Muscle of arm (tissue), 12 donors: ENCODE data around the gene RHBDF1. TPM values are rescaled to one million over a fixed set of nuclear protein-coding genes. Genes with fewer than 3 reads are reported as not detected.
"Not testable (repeated sequence)": the region's sequence is repeated elsewhere in the genome, so short reads cannot be mapped to it uniquely, and the experiment has no call there.

Experiments used
- DNase-seq: peaks from one replicate; pipeline ENCODE4 v3.0.0-alpha.2; 2013
- polyA plus RNA-seq, 12 donors: library from polyadenylated mRNA; unstranded; fragments of 120-200 nt; gene quantifications; one replicate each; pipeline ENCODE4 v1.2.1, GENCODE V29; 2013; ENCODE audit not compliant: insufficient read length in 12 of 12

Gene RHBDF1
- polyA plus RNA-seq, 12 donors: 31.2 to 66.9 (median 42.5) TPM; not detected in 1

DNA sequence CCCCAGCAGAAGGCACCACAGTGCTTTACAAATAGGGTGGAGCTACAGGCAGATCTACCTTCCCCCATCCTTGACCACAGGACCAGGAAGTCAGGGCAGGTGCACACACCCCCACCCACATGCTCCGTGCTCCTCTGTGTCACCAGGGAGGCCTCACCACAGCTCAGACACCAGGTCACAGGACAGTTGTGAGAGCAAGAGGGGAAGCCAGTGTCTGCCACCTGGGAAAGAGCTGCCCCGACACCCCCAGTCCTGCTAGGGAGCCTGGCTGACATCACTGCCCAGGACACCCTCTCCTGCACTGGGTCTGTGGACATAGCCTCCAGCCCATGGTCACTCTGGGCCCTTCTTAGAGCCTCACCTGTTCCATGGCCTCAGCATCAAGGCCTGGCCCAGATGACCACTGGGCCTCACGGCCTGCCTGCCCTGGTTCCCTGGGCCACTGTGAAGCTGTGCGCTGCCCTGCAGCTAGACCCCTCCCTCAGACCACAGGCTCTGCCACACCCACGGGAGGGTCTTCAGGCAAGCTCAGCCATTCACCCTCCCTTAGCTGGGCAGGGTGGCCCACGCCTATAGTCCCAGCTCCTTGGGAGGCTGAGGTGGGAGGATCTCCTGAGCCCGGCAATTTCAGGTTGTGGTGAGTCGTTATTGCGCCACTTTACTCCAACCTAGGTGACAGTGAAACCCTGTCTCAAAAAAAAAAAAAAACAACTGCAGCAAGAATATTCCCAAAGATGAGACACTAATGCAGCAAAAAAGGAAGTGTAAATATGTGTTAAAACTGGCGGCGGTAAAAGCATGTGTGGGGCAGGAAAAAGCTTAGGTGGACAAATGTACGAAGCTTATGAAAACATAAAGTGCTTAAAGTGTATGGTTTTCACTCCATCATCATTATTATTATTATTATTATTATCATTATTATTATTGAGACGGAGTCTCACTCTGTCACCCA, 33.2 kb downstream of the RHBDF1 start:
- no peak for DNase-seq

DNA sequence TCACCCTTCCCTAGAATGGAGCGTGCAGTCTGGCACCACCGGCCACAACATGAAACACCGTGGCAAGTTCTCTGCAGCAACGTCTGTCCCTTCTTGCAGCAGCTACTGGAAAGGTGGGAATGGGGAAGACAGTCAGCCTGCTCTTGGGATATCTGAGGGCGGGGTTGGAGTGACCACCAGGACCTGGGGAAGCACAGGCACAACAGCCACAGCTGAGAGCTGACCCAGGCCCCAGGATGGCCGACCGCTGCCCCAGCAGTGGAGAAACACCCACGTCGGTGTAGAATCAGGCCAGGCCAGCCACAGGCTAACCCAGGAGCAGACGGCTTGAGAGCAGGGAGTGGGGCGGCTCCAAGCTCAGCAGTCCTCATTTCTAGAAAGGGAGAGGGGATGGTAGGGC, 34.2 kb downstream of the RHBDF1 start:
- not testable (repeated sequence) for DNase-seq

DNA sequence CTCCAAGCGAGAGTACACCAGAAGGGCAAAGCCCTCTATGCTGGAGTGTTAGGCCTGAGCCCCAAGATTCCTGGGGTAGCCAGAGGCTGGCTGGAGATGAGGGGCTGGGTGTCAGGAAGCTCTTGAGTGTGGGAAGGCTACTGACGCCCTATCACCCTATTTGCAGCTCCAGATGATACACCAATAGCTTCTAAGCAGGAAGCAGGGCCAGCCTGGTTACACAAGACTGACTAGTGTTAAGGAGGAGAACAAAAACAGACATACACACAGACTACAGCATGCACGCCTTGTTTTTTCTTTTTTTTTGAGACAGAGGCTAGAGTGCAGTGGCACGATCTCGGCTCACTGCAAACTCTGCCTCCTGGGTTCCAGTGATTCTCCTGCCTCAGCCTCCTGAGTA, 34.9 kb downstream of the RHBDF1 start:
- DNase-seq: no peak

DNA sequence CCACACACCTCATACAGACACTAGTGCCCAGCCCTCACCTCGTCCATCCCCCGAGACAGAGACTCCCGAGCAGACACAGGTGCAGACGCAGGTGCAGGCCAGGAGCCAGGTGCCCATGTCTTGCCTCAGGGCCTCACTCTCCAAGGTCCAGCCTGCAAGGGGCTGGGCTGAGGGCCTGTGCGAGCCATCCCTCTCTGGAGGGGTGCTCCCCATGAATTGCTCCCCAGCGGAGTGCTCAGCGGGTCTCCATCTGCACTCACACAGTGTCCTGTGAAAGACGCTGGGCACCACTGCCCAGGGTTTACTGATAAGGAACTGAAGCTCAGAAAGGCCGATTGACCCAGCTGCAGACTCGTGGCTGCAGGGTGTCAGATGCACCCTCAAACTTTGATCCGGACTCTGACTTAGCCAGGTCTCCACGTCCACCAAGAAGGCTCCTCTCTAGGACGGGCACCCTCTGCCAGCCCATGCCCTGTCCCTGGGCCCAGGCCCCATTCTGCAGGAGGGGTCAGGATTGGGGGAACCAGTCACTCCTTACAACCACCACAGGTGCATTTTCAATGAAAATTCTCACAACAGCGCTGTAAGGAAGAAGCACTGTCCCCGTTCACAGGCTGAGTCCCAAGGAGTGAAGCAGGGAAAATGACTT, 36.0 kb downstream of the RHBDF1 start:
- DNase-seq: no peak

DNA sequence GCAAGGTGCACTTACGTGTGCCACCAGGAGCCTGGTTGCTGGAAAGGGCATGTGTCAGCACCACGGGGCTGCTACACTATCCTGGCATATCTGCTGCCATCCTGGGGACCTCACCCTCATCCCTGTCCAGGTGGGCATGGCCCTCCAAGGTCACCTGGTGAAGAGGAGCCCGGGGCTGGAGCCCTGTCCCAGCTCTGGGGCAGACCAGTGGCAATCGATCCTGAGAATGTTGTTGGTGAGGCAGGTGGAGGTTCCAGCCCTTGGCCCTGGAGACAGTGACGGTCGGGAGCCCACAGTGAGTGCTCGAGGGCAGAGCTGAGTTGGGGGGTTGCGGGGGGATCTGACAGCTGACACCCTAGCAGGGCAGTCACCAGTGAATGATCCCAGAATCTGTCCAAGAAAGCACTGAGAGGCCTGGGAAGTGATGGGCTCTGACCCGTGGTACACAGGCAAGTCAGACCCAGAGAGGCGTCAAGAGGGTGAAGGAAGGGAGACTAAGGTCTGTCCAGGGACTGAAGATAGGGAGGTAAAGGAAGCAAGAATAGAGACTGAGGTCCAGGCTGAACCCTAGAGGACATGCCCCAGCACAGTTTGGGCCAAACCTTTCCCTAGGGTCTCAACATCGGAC, 36.6 kb downstream of the RHBDF1 start:
- DNase-seq: no peak

DNA sequence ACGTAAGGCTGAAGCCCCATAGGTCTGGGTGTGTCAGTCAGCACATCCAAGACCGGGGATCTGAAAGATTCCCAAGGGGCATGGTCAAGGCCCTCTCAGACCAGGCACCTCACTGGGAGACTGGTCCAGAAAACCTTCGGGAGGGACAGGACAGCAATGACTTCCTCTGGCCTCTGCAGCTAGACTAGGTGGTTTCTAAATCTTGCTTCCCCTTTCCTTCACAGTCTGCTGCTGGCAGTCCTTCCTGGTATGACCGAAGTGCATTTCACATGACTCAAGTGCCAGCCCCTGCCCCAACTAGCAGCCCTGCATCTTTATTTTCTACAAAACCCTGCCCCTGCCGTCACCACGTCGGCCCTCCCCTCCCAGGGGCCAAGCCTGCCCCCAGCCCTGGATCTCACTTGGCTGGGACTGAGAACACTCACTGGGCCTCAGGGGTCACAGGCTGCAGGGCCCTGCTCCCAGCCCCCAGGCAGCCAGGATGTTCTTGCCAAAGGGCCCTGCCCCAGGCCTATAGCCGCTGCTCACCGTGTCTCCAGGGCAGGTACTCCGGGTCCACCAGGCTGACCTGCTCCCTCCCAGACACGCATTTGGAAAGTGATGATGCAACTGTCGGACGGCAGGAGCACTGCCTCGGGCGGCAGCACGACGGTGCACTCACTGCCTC, 37.3 kb downstream of the RHBDF1 start:
- no peak for DNase-seq

DNA sequence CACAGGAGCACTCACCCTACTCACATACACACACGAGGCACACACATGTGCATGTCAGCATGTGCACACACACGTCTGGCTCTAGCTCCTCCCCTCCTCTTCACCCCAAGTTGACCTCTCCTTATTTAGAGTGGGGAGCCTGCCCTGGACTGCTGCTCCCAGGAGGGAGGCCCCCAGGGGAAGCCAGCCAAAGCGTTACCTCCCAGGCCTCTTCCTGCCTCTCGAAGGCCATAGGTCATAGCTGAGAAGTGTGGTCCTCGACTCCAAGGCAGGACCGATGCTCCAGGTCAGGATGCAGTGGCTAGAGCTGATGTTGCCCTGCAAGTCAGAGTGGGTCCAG, 37.8 kb downstream of the RHBDF1 start:
- no peak for DNase-seq

DNA sequence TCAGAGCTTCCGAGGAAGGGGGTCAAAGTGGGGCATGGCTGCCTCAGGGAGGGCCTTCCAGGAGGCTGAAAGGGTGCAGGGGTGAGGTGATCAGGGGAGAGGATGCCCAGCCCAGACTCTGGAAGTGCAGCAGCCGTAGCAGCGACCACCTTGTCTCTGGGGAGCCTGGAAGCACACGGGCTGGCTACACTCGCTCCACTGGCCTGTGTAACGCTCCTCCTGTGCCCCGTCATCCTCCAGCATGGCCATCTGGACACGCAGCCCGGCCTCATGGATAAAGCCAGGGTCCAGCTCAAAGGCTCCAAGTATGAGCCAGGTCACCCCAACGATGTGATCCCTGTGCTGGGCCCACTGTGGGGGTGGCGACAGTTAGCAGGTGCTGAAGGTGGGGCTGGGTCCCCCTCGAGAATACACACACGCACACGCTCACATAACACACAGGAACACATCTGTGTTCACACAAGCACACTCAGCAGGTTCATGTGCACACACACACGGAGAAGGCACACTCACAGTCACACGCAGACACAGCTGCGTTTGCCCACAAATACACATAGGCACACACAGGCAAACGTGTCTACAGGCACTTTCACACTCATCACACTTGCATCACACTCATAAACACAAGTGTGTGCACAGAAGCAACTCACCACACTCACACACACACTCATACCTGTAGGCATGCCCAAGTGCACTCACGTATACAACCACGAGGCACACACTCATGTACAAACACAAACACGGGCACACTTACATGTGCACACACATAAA, 38.4 kb downstream of the RHBDF1 start:
- DNase-seq: no peak

DNA sequence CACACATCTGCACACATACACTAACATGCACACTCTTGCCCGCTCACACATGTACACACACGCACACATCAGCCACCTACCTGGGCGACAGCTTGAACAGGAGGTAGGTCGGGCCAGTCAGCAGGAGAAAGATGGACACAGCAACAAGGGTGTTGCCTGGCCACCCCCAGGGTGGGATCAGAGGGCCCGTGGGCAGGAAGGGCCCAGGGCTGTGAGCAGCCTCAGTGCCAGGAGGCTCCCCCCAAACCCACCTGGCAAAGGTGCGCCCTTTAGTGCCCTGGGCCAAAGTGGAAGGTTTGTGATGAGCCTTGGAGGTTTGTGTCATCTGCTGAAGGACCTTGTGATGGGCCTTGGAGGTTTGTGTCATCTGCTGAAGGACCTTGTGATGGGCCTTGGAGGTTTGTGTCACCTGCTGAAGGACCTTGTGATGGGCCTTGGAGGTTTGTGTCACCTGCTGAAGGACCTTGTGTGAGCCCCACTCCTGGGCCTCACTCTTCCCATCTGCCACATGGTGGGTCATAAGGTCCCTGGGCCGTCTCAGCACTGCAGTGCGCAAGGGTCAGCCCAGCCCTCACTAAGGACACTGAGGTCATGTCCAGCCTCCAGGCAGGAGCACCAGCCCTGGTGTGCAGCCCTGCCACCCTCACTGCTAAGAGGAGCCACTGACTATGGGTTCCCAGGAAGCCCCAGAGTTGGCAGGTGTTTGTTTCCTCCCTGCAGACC, 39.1 kb downstream of the RHBDF1 start:
- DNase-seq: not testable (repeated sequence)

DNA sequence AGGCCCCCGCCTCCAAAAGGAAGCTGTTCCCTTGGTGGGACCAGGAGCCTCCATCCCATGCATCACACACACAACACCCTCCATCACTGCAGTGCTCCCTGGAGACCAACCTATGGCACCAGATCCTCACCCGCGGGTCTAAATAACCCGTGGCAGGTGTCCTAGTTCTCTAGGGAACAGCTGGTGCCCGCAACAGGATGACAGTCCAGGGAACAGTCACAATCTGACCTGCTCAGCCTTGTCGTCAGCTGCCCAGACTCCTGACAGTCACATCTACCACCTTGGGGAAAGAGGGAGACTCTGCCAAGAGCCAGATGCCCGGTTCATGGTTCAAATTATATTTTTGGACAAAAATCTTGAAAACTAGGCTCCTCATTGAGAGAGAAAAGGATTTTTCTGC, 41.8 kb downstream of the RHBDF1 start:
- DNase-seq: not testable (repeated sequence)

DNA sequence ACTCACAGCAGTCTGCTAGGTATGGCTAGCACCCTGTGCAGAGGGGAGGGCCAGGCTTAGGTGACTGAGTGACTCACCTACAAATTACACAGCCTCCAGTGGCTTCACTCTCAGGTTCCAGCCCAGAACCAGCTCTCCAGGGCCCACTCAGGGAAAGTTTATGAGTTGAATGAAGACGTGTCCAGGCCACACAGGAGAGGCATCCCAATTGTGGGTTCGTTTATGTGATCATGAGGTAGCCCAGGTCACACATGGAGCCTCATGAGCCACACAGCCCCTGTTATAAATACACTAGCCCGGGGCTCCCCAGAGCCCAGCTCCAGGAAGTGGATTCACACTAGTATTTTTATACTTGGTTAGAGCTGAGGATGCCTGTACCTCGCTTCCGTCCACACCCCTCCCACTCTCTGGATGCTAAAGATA, 46.5 kb downstream of the RHBDF1 start:
- not testable (repeated sequence) for DNase-seq

DNA sequence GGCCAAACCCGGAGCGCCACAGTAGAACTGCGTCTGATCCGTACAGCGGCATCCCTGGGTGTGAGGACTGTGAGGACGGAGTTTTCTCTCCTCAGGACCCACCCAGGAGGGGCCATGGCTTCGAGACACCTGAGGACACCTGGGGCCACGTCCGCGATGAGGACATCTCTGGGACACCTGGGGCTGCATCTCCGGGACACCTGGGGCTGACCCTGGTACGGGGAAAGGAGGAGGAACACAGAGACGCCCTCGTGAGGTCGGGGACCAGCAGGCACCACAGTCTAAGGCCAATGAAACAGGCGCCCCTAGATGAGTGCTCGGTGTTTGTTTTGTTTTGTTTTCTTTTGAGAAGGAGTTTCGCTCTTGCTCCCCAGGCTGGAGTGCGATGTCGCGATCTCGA, 48.3 kb downstream of the RHBDF1 start:
- DNase-seq: not testable (repeated sequence)

DNA sequence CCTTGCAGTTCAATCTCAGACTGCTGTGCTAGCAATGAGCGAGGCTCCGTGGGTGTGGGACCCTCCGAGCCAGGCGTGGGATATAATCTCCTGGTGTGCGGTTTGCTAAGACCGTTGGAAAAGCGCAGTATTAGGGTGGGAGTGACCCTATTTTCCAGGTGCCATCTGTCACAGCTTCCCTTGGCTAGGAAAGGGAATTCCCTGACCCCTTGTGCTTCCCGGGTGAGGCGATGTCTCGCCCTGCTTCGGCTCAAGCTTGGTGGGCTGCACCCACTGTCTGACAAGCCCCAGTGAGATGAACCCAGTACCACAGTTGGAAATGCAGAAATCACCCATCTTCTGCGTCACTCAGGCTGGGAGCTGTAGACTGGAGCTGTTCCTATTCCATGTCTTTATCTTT, 51.5 kb downstream of the RHBDF1 start:
- not testable (repeated sequence) for DNase-seq

DNA sequence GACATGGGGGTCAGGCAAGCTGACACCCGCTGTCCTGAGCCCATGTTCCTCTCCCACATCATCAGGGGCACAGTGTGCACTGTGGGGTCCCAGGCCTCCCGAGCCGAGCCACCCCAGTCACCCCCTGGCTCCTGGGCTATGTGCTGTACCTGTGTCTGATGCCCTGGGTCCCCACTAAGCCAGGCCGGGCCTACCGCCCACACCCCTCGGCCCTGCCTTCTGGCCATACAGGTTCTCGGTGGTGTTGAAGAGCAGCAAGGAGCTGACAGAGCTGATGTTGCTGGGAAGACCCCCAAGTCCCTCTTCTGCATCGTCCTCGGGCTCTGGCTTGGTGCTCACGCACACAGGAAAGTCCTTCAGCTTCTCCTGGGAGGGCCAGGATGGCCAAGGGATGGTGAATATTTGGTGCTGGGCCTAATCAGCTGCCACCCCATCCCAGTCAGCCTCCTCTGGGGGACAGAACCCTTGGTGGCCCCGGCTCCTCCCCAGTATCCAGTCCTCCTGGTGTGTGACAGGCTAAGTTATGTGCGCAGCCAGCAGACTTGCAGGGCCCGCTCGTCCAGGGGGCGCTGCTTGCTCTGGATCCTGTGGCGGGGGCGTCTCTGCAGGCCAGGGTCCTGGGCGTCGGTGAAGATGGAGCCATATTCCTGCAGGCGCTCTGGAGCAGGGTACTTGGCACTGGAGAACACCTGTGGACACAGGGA, 55.2 kb downstream of the RHBDF1 start:
- DNase-seq: not testable (repeated sequence)

DNA sequence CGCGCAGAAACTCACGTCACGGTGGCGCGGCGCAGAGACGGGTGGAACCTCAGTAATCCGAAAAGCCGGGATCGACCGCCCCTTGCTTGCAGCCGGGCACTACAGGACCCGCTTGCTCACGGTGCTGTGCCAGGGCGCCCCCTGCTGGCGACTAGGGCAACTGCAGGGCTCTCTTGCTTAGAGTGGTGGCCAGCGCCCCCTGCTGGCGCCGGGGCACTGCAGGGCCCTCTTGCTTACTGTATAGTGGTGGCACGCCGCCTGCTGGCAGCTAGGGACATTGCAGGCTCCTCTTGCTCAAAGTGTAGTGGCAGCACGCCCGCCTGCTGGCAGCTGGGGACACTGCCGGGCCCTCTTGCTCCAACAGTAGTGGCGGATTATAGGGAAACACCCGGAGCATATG, 61.7 kb downstream of the RHBDF1 start:
- not testable (repeated sequence) for DNase-seq

DNA sequence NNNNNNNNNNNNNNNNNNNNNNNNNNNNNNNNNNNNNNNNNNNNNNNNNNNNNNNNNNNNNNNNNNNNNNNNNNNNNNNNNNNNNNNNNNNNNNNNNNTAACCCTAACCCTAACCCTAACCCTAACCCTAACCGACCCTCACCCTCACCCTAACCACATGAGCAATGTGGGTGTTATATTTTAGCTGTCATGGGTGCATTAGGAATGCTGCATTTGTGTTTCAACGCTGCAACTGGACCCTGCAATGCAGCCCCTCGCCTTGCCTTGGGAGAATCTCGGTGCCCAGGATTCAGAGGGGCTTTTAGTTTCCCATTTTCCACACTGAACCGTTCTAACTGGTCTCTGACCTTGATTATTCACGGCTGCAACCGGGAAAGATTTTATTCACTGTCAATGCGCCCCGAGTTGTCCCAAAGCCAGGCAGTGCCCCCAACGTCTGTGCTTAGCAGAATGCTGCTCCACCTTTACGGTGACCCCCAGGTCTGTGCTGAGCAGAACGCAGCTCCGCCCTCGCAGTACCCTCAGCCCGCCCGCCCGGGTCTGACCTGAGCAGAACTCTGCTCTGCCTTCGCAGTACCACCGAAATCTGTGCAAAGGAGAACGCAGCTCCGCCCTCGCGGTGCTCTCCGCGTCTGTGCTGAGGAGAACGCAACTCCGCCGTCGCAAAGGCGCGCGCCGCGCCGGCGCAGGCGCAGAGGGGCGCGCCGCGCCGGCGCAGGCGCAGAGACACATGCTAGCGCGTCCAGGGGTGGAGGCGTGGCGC, 62.3 kb downstream of the RHBDF1 start:
- no peak for DNase-seq
